Measurements from ENCODE around the gene WWC1.
"Not testable (repeated sequence)": the region's sequence is repeated elsewhere in the genome, so short reads cannot be mapped to it uniquely, and the experiment has no call there.

The WWC1 gene

GRCh38 chr5:168334695-168335094 is 43.2 kb downstream of the WWC1 start:
- DNase-seq (ENCODE audit: low read depth) = no peak

- DNase-seq (ENCODE audit: low read depth) = no peak
These were observed 45.9 kb downstream of the WWC1 start for GRCh38 chr5:168337361-168337760.

DNA sequence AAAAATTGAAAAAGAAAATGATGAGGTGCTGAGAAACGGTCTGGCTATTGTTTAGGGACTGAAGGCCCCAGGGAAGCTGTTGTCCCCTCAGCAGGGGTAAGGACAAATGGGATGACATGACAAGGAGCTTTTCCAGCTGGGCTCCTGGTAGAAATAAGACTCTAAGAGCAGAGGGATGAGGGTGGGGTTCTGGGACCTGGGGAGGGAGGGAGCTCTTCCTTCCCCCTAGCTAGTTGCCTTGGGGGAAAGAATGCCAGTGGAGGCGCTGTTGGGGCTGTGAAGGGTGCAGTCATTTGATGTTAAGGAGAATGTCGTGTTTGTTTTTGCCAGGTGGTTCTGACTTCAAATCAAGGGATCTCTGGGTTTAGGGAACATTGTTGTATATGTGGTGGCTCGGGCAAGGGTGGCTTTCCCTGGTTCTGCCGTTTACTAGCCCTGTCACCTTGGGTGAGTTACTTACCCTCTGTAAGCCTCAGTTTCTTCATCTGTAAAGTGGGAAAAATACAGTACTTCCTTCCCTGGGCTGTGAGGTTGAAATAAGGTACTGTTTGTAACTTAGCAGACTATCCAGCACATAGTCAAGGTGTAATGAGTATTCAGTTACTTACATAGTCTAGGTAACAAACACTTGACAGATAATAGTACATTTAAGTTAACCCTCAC is 47.8 kb downstream of the WWC1 start:
- DNase-seq (ENCODE audit: low read depth) = no peak

GRCh38 chr5:168339772-168340140 is 48.3 kb downstream of the WWC1 start:
- not testable (repeated sequence) for DNase-seq (ENCODE audit: low read depth)

- no peak for DNase-seq (ENCODE audit: low read depth)
These were observed 49.0 kb downstream of the WWC1 start for GRCh38 chr5:168340487-168340886.

DNA sequence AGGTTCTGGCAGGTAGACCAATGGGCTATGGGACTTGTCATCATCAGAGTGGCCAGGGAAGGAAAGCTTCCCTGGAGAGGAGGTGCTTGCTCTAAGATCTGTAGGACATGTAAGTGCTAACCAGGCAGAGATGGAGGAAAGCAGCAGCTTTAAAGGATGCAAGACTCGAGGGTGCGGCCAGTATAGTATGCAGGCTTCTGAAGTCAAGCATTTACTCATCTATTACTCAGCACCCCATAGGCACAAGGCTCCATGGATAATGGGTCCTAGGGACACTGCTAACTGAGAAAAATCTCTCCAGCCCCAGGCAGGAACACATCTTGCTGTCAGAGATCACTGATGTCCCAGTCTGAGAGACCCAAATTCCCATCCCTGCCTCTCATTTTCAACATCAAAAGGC is 49.7 kb downstream of the WWC1 start:
- no peak for DNase-seq (ENCODE audit: low read depth)

DNA sequence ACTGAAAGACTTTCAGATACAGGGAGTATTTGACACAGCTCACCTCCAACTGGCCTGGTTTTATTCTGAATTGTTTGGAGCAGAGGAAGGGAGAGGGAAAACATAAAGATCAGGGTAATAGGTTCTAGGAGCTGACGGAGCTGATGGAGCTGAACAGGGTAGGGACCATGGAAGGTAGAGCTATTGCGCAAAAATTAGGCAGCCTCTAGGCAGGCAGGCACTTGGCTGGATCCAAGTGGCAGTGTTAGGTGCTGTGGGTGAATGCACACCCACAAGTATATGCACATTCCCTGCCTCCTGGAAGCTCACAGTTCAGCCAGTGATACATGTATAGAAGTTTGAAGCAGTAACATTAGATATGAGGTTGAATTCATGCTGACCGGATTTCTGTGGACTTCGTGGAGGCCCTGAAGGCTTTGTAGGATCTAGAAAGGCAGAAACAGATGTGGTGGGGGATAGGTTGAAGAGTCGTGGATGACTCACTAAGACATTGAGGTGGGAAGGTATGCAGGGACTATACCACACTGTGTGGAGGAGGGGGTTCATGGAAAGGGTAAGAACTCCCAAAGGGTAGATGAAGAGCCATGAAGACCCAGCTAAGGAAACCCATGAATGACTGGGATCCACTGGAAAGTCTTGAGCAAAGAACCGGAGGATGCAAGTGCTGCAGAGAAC is 50.8 kb downstream of the WWC1 start:
- no peak for DNase-seq (ENCODE audit: low read depth)

DNA sequence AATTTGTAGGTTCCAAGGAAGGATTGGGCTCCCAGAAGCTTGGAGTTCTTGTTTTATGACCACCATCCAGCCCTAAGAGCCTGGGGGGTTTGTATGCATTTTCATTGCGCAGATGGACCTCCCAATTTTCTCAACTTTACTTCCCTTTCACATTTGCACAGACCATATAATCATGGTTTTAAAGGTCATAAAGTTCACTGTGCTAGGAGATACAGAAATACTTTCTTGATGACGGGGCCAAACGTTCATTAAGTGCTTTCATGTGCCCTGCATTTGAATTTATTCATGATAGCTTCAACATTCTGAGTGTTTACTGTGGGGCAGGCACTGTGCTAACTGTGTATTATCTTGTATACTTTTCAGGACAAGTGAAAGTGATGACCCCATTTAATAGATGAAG is 51.5 kb downstream of the WWC1 start:
- no peak for DNase-seq (ENCODE audit: low read depth)

- no peak for DNase-seq (ENCODE audit: low read depth)
These were observed 55.0 kb downstream of the WWC1 start for GRCh38 chr5:168346417-168346816.

- no peak for DNase-seq (ENCODE audit: low read depth)
These were observed 56.1 kb downstream of the WWC1 start for GRCh38 chr5:168347368-168348083.

GRCh38 chr5:168348084-168348414 is 56.6 kb downstream of the WWC1 start:
- DNase-seq (ENCODE audit: low read depth) = no peak

GRCh38 chr5:168350315-168350714 is 58.9 kb downstream of the WWC1 start:
- no peak for DNase-seq (ENCODE audit: low read depth)

GRCh38 chr5:168353216-168353957 is 61.9 kb downstream of the WWC1 start:
- DNase-seq (ENCODE audit: low read depth) = no peak

- DNase-seq (ENCODE audit: low read depth) = no peak
These were observed 63.0 kb downstream of the WWC1 start for GRCh38 chr5:168354397-168354796.

- DNase-seq (ENCODE audit: low read depth) = no peak
These were observed 64.7 kb downstream of the WWC1 start for GRCh38 chr5:168356171-168356570.

- no peak for DNase-seq (ENCODE audit: low read depth)
These were observed 65.1 kb downstream of the WWC1 start for GRCh38 chr5:168356592-168356991.

- DNase-seq (ENCODE audit: low read depth) = no peak
These were observed 66.4 kb downstream of the WWC1 start for GRCh38 chr5:168357876-168358275.

DNA sequence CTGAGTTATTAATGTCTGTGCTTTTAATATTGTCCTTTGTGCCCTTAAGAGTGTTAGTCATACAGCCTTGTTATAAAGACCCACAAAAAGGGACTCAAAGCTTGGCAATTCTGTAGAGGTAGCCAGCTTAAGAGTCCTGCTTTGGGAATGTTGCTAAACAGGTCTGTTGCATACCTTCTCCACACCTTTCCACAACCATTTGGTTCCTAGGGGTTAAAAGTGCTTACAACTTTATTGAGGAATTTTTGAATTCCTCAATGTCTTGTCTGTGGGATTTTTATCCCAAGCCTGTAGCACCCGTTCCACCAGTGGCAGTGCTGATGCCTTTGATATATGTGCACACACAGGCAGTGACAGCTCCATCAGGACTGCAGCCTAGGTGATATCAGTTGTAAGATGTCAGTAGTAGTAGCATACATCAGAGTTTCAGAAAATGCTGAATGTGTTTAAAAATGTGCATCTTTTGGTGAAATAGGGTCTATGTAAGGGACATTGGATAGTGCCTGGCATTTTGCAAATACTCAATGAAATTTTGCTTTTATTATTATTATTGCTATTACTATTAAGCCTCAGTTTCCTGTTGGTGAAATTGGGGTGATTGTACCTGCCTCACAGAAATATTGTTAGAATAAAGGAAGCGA is 68.5 kb downstream of the WWC1 start:
- DNase-seq (ENCODE audit: low read depth) = no peak

- DNase-seq (ENCODE audit: low read depth) = no peak
These were observed 69.3 kb downstream of the WWC1 start for GRCh38 chr5:168360521-168361285.

DNA sequence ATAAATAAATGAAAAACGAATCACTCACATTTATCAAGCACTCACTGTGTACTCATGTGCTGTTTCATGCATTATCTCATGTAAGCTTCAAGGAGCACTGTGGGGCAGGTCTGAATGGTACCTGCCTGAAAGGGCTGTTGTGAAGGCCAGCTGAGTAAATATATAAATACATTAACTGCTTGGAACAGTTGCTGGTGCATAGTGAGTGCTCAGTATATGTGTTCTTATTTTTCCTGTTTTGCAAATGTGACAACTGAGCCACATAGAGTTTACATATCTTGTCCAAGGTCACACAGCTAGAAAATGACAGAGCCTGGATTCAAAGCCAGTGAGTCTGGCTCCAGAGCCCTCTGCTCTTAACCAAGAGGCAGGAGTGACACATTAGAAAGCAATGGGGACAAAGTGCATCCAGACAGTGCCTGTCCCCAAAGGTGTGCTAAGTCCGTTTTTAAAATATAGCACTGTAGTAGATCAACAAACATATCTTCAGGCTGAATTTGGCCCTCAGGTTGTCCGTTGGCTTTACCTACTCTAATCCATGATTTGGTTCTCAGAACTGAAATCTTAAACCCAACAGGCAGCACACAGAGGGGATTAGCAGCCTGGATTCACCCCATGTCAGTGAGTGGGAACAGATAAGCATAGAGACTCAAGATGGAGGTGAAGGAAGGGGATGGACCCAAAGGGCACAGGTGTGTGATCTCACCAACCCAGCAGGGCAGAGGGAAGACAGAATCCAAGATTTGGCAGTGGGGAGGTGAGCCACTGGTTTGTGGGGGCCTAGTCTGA is 70.8 kb downstream of the WWC1 start:
- DNase-seq (ENCODE audit: low read depth) = no peak

All from non-pigmented ciliary epithelial cell (primary cell).